ENCODE data around the gene RPTN.
"Not testable (repeated sequence)": the region's sequence is repeated elsewhere in the genome, so short reads cannot be mapped to it uniquely, and the experiment has no call there.

RPTN gene

DNA sequence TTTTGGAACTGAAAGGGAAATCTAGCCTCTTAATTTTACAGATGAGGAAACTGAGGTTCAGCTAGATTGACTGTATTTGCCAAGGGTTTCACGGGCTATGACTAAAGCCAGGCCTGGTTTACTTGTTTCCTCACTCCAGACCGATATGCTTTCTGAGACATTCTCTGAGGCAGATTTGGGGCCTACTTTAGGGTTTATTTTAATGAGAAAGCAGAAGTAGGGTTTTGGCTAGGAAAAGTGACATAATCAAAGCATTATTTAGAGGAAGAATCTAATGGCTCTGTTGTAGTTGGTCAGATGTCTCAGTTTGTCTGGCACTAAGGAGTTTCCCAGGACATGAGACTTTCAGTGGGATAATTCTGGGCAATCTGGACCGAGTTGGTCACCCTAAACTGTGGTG lies 1.5 kb upstream of the RPTN start:
- CTCF ChIA-PET, result no interaction called here

DNA sequence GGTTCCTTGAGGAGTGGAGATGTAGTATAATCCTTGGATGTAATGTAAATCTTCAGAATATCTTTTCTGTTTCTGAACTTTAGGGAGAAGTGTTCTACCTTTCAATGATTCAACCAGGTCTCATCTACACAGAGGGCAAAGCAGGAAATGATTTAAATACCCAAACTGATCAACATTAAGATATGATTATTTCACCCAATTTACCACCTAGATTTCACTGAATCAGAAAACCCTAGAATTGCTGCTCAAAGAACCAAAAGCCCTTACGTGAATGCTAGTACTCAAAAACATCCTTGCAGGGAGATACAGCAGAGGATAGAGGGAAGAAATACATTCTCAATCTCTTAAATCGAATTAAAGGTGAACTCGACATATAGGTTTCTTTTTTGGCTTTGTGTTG lies 5.0 kb downstream of the RPTN start:
- ChIA-PET POLR2A (no interaction called here), CTCF (no interaction called here)
- TF ChIP-seq NFRKB (IDR thresholded peaks at IDR 0.05), result no peak
- TF ChIP-seq LEF1 (IDR thresholded peaks at IDR 0.05; ENCODE audit: borderline replicate concordance), result no peak
- no peak for TF ChIP-seq SP1 (IDR thresholded peaks at IDR 0.05)
- no peak for TF ChIP-seq L3MBTL2 (conservative IDR thresholded peaks at IDR 0.05)
- TF ChIP-seq ZNF384 (IDR thresholded peaks at IDR 0.05), result no peak
- DNase-seq (ENCODE audit: extremely low spot score), result no peak

More for the DNA sequence above, 1.5 kb upstream of the RPTN start:
- POLR2A ChIA-PET, result no interaction called here
- no peak for DNase-seq (ENCODE audit: extremely low spot score)
- no peak for TF ChIP-seq SP1 (IDR thresholded peaks at IDR 0.05)
- TF ChIP-seq L3MBTL2 (conservative IDR thresholded peaks at IDR 0.05), result no peak
- no peak for TF ChIP-seq FOXA1 (IDR thresholded peaks at IDR 0.05)
- TF ChIP-seq ZNF384 (IDR thresholded peaks at IDR 0.05), result no peak
- TF ChIP-seq LEF1 (IDR thresholded peaks at IDR 0.05; ENCODE audit: borderline replicate concordance), result no peak
- no peak for TF ChIP-seq CTBP1 (IDR thresholded peaks at IDR 0.05; ENCODE audit: borderline replicate concordance)
- TF ChIP-seq HDGF (IDR thresholded peaks at IDR 0.05; ENCODE audit: borderline replicate concordance), result no peak
- no peak for TF ChIP-seq BHLHE40 (IDR thresholded peaks at IDR 0.05; ENCODE audit: borderline replicate concordance)
- TF ChIP-seq, protein P1, sequence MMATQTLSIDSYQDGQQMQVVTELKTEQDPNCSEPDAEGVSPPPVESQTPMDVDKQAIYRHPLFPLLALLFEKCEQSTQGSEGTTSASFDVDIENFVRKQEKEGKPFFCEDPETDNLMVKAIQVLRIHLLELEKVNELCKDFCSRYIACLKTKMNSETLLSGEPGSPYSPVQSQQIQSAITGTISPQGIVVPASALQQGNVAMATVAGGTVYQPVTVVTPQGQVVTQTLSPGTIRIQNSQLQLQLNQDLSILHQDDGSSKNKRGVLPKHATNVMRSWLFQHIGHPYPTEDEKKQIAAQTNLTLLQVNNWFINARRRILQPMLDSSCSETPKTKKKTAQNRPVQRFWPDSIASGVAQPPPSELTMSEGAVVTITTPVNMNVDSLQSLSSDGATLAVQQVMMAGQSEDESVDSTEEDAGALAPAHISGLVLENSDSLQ (IDR thresholded peaks at IDR 0.05), result no peak
- TF ChIP-seq SUZ12 (IDR thresholded peaks at IDR 0.05), result no peak
- TF ChIP-seq TARDBP (IDR thresholded peaks at IDR 0.05), result no peak
- TF ChIP-seq NFRKB (IDR thresholded peaks at IDR 0.05), result no peak
- no peak for TF ChIP-seq FOXM1 (IDR thresholded peaks at IDR 0.05; ENCODE audit: borderline replicate concordance)
- no peak for TF ChIP-seq ARNT (IDR thresholded peaks at IDR 0.05)
- no peak for TF ChIP-seq FOXK2 (IDR thresholded peaks at IDR 0.05)
- no peak for TF ChIP-seq ELF4 (IDR thresholded peaks at IDR 0.05)

DNA sequence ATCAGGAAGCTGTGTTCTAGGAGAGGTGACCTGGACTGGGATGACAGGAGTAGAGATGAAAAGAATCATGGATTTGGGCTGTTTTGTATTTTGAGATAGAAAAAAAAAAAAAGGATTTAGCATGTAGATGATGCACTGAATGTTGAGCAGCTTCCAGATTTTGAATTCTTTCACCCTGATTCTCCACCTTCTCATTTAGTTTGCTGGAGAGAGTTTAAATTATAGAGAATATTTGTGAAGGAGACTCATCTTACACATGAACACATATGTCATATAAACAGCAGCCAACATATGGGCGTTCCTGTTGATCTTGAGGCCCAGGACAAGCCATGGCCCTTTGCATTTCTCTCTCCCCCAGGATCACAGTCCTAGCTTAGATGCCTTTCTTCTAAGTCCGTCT lies 7.4 kb downstream of the RPTN start:
- no peak for DNase-seq (ENCODE audit: extremely low spot score)
- POLR2A ChIA-PET, result no interaction called here
- CTCF ChIA-PET, result interaction anchor here (0.6 kb wide), 2 partner anchors 10 to 36 kb away, joined by 3 to 4 read pairs; no protein-coding TSS in a partner anchor
- TF ChIP-seq NFRKB (IDR thresholded peaks at IDR 0.05), result no peak

DNA sequence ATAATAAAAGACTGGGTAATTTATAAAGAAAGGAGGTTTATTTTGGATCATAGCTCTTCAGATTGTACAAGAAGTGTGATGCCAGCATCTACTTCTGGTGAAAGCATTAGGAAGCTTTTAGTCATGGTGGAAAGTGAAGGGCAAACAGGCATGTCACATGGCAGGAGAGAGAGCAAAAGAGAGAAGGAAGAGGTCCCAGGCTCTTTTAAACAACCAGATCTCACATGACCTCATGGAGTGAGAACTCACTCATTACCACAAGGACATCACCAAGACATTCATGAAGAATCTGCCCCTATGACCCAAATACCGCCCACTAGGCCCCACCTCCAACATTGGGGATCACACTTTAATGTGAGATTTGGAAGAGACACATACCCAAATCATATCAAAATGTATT lies 10.0 kb downstream of the RPTN start:
- CTCF ChIA-PET, result interaction anchor here (0.6 to 1.4 kb wide), 2 partner anchors 35 to 37 kb away, joined by 3 to 4 read pairs; no protein-coding TSS in a partner anchor

DNA sequence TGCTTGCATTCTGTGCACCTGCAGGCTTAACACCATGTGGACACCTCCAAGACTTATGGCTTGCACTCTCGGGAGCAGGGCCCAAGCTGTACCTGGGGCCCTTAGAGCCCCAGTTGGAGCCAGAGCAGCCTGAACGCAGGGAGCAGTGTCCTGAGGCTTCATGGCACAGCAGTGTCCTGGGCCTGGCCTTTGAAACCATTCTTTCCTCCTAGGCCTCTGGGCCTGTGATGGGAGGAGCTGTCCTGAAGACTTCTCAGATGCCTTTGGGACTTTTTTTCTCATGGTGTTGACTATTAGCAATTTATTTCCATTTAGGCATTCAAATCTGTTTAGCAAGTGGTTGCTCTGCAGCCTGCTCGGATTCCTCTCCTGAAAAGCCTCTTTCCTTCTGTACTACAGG lies 11.0 kb downstream of the RPTN start:
- ChIA-PET POLR2A (no interaction called here), CTCF (no interaction called here)
- no peak for DNase-seq (ENCODE audit: extremely low spot score)
- no peak for TF ChIP-seq ARNT (IDR thresholded peaks at IDR 0.05)
- no peak for TF ChIP-seq NFRKB (IDR thresholded peaks at IDR 0.05)
- TF ChIP-seq ZNF384 (IDR thresholded peaks at IDR 0.05), result no peak
- no peak for TF ChIP-seq TARDBP (IDR thresholded peaks at IDR 0.05)
- no peak for TF ChIP-seq ELF4 (IDR thresholded peaks at IDR 0.05)
- TF ChIP-seq HDGF (IDR thresholded peaks at IDR 0.05; ENCODE audit: borderline replicate concordance), result no peak
- TF ChIP-seq SP1 (IDR thresholded peaks at IDR 0.05), result no peak
- TF ChIP-seq LEF1 (IDR thresholded peaks at IDR 0.05; ENCODE audit: borderline replicate concordance), result no peak
- no peak for TF ChIP-seq CTBP1 (IDR thresholded peaks at IDR 0.05; ENCODE audit: borderline replicate concordance)
- TF ChIP-seq SUZ12 (IDR thresholded peaks at IDR 0.05), result no peak
- no peak for TF ChIP-seq FOXA1 (IDR thresholded peaks at IDR 0.05)
- no peak for TF ChIP-seq BHLHE40 (IDR thresholded peaks at IDR 0.05; ENCODE audit: borderline replicate concordance)

More for the DNA sequence above, 10.0 kb downstream of the RPTN start:
- POLR2A ChIA-PET, result no interaction called here
- TF ChIP-seq TARDBP (IDR thresholded peaks at IDR 0.05) (no peak), CTBP1 (IDR thresholded peaks at IDR 0.05; ENCODE audit: borderline replicate concordance) (no peak), ZNF384 (IDR thresholded peaks at IDR 0.05) (no peak), ELF4 (IDR thresholded peaks at IDR 0.05) (no peak), L3MBTL2 (conservative IDR thresholded peaks at IDR 0.05) (no peak), LEF1 (IDR thresholded peaks at IDR 0.05; ENCODE audit: borderline replicate concordance) (no peak)
- DNase-seq (ENCODE audit: extremely low spot score), result no peak

DNA sequence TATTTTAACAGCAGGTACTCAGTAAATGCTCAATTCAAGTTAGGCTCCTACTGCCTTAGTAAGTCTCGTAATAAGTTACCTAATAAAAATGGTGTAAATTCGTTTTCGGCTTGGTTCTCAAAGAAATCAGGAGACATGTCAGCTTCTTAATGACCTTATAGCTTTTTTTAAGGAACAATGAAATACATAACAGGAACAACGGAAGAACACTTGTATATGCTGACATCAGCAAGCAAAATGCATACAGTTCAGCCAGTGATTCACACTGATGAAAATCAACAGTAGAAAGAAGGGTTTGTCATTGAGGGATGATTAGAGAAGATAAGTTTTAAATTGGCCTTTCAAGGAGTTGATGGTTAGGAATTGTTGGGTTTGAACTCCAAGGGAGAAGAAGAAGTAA lies 13.3 kb downstream of the RPTN start:
- POLR2A ChIA-PET, result no interaction called here
- TF ChIP-seq LEF1 (IDR thresholded peaks at IDR 0.05; ENCODE audit: borderline replicate concordance) (no peak), SP1 (IDR thresholded peaks at IDR 0.05) (no peak), HDGF (IDR thresholded peaks at IDR 0.05; ENCODE audit: borderline replicate concordance) (no peak), CTBP1 (IDR thresholded peaks at IDR 0.05; ENCODE audit: borderline replicate concordance) (no peak), BHLHE40 (IDR thresholded peaks at IDR 0.05; ENCODE audit: borderline replicate concordance) (no peak), FOXM1 (IDR thresholded peaks at IDR 0.05; ENCODE audit: borderline replicate concordance) (no peak), ZNF384 (IDR thresholded peaks at IDR 0.05) (no peak), SUZ12 (IDR thresholded peaks at IDR 0.05) (no peak), FOXK2 (IDR thresholded peaks at IDR 0.05) (no peak), ARNT (IDR thresholded peaks at IDR 0.05) (no peak), ELF4 (IDR thresholded peaks at IDR 0.05) (no peak)
- TF ChIP-seq, protein P1 (IDR thresholded peaks at IDR 0.05), result no peak
- no peak for DNase-seq (ENCODE audit: extremely low spot score)
- CTCF ChIA-PET, result no interaction called here

DNA sequence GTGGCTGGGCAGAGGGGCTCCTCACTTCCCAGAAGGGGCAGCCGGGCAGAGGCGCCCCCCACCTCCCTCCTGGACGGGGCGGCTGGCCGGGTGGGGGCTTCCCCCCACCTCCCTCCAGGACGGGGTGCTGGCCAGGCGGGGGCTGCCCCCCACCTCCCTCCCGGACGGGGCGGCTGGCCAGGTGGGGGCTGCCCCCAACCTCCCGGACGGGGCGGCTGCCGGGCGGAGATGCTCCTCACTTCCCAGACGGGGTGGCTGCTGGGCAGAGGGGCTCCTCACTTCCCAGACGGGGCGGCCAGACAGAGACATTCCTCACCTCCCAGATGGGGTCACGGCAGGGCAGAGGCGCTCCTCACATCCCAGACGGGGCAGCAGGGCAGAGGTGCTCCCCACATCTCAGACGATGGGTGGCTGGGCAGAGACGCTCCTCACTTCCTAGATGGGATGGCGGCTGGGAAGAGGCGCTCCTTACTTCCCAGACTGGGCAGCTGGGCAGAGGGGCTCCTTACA lies 14.3 kb downstream of the RPTN start:
- DNase-seq (ENCODE audit: extremely low spot score); POLR2A ChIA-PET; CTCF ChIA-PET: not testable (repeated sequence)
